ENCODE measurements around the gene RPL18A.

RPL18A gene
- 352 to 746 (median 583) reads per million in 9 experiments for total RNA-seq

DNA sequence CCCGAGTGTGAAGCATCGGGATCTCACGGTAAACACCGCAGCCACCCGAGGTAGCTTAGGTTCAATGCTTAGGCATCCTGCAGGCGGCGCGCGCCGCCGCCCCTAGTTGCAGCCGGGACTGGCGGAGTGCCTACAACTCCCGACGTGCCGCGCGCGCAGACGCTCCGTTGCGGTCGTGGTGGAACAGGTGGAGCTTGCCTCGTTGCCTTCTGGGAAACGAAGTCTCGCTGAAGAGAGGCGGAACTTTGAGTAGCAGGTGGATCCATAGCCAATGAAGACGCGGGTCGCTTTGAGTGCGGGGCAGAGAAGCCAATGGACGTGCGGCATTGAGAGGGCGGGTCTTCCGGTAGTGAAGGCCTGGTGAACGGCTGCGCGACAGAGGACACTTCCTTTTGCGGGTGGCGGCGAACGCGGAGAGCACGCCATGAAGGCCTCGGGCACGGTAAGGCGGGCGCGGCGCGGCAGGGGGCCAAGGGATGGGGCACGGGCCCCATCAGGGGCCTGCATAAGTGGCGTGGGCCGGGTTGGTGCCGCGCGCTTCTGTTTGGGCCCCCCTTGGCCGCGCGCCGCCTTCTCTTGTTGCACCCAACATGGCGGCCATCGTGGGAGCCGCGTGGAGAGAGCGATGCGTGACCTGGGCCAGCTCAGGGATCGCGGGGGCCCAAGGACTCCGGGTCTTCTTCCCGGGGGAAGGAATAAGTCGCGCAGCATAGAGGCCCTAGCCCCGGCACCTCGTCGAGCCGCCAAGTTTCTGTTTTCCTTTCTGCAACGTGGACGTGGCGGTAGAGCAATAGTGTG, at the start of gene RPL18A:
TSS of gene RPL18A (plus strand) at position 378 of the 798 bp plus-strand sequence. CDS start at position 425, 47 bp downstream.
- Mint-ChIP-seq H3K9me3 (no peaks in the 10 kb centered on the region), H3K4me3 (peak within 1 kb of the TSS; percentile 87 to 93), H3K36me3 (ENCODE audit: insufficient read depth) (peaks cover 54% of the 10 kb centered on the region), H3K4me1 (ENCODE audit: low read depth in 2 of 2) (peaks cover 26 to 33% of the 10 kb centered on the region in 2 donors), H3K27ac (peak within 1 kb of the TSS; percentile 89 to 92), H3K27me3 (no peaks in the 10 kb centered on the region)
- peak; percentile 95 to 97 (median 96) for DNase-seq
- ATAC-seq (replicated peaks) = peak; percentile 95

DNA sequence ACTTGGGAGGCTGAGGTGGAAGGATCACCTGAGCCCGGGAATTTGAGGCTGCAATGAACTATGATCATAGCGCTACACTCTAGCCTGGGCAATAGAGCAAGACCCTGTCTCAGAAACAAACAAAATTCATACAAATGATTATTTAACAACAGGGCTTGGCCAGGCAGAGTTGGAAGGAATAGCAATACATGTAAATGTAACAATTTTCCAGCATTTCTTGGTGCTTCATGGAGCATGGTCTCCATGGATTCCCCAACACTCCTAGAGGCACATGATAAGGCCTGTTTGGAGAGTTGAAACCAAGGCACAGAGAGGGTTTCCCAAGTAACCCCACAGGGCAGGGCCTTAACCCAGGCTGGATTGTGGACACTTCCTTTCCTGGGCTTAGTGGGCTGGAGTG, 48.6 kb upstream of the RPL18A start:
- no peak overlapping the region for H3K4me3 Mint-ChIP-seq
- no peak overlapping the region for H3K27ac Mint-ChIP-seq
- peaks cover 4% of the 10 kb centered on the region for H3K36me3 Mint-ChIP-seq (ENCODE audit: insufficient read depth)
- no peak for ATAC-seq (replicated peaks)
- no peak for DNase-seq
- peaks cover 8 to 10% of the 10 kb centered on the region in 2 donors for H3K4me1 Mint-ChIP-seq (ENCODE audit: low read depth in 2 of 2)
- no peaks in the 10 kb centered on the region for H3K9me3 Mint-ChIP-seq
- no peaks in the 10 kb centered on the region for H3K27me3 Mint-ChIP-seq

DNA sequence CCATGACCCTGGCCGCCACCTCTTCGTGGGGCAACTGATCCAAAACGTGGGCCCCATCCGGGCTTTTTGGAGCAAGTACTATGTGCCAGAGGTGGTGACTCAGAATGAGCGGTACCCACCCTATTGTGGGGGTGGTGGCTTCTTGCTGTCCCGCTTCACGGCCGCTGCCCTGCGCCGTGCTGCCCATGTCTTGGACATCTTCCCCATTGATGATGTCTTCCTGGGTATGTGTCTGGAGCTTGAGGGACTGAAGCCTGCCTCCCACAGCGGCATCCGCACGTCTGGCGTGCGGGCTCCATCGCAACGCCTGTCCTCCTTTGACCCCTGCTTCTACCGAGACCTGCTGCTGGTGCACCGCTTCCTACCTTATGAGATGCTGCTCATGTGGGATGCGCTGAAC, 48.0 kb upstream of the RPL18A start:
- Mint-ChIP-seq H3K4me3 (no peak overlapping the region), H3K27me3 (no peaks in the 10 kb centered on the region), H3K36me3 (ENCODE audit: insufficient read depth) (peaks cover 4% of the 10 kb centered on the region), H3K4me1 (ENCODE audit: low read depth in 2 of 2) (peaks cover 8 to 10% of the 10 kb centered on the region in 2 donors), H3K9me3 (no peaks in the 10 kb centered on the region), H3K27ac (no peak overlapping the region)
- DNase-seq (no peak), ATAC-seq (replicated peaks) (no peak)

- H3K4me1 Mint-ChIP-seq (ENCODE audit: low read depth in 2 of 2) = peaks cover 7 to 9% of the 10 kb centered on the region in 2 donors
- ATAC-seq (replicated peaks) (no peak), DNase-seq (no peak)
- H3K27me3 Mint-ChIP-seq = no peaks in the 10 kb centered on the region
- peaks cover 4% of the 10 kb centered on the region for H3K36me3 Mint-ChIP-seq (ENCODE audit: insufficient read depth)
- H3K4me3 Mint-ChIP-seq = no peak overlapping the region
- H3K27ac Mint-ChIP-seq = no peak overlapping the region
- H3K9me3 Mint-ChIP-seq = no peaks in the 10 kb centered on the region
Observed at GRCh38 chr19:17812099-17812498, 47.6 kb upstream of the RPL18A start.

DNA sequence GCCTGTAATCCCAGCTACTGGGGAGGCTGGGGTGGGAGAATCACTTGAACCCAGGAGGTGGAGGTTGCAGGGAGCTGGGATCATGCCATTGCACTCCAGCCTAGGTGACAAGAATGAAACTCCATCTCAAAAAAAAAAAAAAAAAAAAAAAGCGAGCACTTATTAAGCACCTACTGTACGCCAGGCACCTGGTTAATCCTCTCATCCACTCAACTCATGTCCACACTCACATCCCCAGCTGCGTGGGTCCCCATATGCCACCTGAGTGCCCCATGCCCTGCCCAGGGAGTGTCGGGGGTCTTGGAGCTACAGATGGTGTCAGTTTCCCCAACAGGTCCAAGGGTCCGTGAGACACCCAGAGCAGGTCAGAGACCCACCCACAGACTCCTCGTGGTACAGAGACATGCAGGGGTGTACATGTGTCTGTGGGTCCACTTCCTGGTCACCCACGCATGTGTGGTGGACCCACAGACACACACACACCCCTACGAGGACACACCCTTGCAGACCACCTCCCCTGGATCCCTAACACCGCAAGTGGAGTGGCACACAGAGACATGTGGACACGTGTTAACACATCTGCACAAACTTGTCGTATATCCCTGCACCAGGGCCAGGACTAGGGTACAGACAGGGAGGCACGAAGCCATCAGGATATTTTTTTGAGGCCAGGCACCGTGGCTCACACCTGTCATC, 41.9 kb upstream of the RPL18A start:
- Mint-ChIP-seq H3K27ac (no peak overlapping the region), H3K4me3 (no peak overlapping the region), H3K36me3 (ENCODE audit: insufficient read depth) (peaks cover 7% of the 10 kb centered on the region), H3K9me3 (no peaks in the 10 kb centered on the region), H3K27me3 (no peaks in the 10 kb centered on the region), H3K4me1 (ENCODE audit: low read depth in 2 of 2) (no peaks in the 10 kb centered on the region)
- ATAC-seq (replicated peaks) (no peak), DNase-seq (no peak)

DNA sequence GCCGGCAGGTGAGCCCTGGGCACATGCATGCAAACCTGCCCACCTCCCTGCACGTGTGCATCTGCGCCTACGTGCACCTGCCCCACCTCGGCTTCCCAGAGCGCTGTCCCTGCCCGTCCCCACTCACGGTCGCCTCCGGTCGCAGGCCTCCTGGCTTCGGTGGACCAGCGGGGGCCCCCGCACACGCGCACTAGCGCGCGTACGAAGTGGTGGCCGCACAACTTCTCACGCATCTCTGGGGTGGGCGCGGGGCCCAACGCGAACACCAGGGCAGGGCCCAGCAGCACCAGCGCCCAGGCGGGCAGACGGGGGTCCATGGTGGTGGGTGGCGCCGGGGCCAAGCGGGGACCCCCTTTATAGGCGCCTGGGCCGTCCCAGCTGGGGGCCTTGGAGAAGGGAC, 38.5 kb upstream of the RPL18A start, which contains the start of gene INSL3:
TSS of gene INSL3 (minus strand) at position 330 of the 400 bp plus-strand sequence. CDS start at position 317, 13 bp downstream.
- no peak within 1 kb of the TSS for H3K4me3 Mint-ChIP-seq
- no peaks in the 10 kb centered on the region for H3K9me3 Mint-ChIP-seq
- DNase-seq = no peak
- no peaks in the 10 kb centered on the region for H3K27me3 Mint-ChIP-seq
- peaks cover 0 to 4% of the 10 kb centered on the region in 2 donors for H3K4me1 Mint-ChIP-seq (ENCODE audit: low read depth in 2 of 2)
- ATAC-seq (replicated peaks) = no peak
- H3K27ac Mint-ChIP-seq = peak within 1 kb of the TSS in 1 of 2 donors; percentile 58
- peaks cover 13% of the 10 kb centered on the region for H3K36me3 Mint-ChIP-seq (ENCODE audit: insufficient read depth)

DNA sequence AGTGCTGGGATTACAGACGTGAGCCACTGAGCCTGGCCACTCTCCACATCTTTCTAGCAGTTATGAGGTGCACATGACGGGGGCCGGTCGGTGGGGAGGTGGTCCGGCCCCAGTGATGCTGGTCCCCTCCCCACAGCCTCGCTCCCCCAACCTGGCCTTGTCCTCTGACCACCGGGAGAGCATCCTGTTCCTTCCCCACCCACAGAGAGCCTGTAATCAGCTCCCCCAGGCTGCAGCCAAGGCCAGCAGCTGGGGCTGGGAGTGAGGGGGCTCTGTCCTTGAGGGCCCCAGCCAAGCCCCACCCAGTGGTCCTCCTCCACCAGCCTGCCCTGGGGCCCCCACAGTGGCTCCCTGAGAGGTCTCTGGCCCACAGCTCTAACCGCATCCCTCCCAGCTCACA, 35.4 kb upstream of the RPL18A start:
- DNase-seq (no peak), ATAC-seq (replicated peaks) (no peak)
- Mint-ChIP-seq H3K27me3 (no peaks in the 10 kb centered on the region), H3K4me1 (ENCODE audit: low read depth in 2 of 2) (peaks cover 4 to 5% of the 10 kb centered on the region in 2 donors), H3K4me3 (no peak overlapping the region), H3K27ac (peak overlapping the region; percentile 41 to 88), H3K36me3 (ENCODE audit: insufficient read depth) (peaks cover 35% of the 10 kb centered on the region), H3K9me3 (no peaks in the 10 kb centered on the region)

DNA sequence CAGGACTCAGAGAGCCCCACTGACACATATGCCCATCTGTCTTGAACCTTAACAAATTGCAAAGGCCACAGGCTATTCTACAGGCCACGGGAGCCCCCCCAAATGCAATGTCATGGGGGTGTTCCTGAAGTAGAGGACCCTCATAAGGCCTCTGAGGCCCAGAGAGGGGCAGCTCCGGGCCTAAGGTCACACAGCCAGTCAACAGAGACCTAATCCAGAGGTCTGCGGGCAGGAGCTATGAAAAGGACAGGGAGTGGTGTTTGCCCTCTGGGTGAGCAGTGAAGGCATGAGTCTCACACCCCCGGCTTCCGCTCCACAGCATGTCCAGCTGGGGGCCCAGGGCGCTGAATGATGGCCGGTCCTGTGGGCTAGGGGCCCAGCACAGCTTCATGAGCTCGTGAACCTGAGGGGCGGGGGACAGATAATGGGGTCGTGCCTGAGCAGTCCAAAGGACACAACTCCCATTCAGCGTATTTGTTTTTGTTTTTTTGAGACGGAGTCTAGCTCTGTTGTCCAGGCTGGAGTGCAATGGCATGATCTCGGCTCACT, 33.1 kb upstream of the RPL18A start:
- Mint-ChIP-seq H3K27ac (no peak overlapping the region), H3K4me3 (no peak overlapping the region), H3K9me3 (no peaks in the 10 kb centered on the region), H3K27me3 (no peaks in the 10 kb centered on the region), H3K36me3 (ENCODE audit: insufficient read depth) (peaks cover 46% of the 10 kb centered on the region), H3K4me1 (ENCODE audit: low read depth in 2 of 2) (peaks cover 4 to 10% of the 10 kb centered on the region in 2 donors)
- no peak for DNase-seq
- no peak for ATAC-seq (replicated peaks)

- Mint-ChIP-seq H3K4me1 (ENCODE audit: low read depth in 2 of 2) (peaks cover 4 to 10% of the 10 kb centered on the region in 2 donors), H3K9me3 (no peaks in the 10 kb centered on the region), H3K4me3 (no peak overlapping the region), H3K27me3 (no peaks in the 10 kb centered on the region), H3K36me3 (ENCODE audit: insufficient read depth) (peaks cover 65% of the 10 kb centered on the region), H3K27ac (peak overlapping the region; percentile 9 to 64)
- ATAC-seq (replicated peaks) (no peak), DNase-seq (no peak)
Observed at GRCh38 chr19:17829855-17830566, 29.7 kb upstream of the RPL18A start.

GRCh38 chr19:17830567-17831418, 28.9 kb upstream of the RPL18A start:
- ATAC-seq (replicated peaks) = peak; percentile 43
- H3K4me3 Mint-ChIP-seq = no peak overlapping the region
- peaks cover 63% of the 10 kb centered on the region for H3K36me3 Mint-ChIP-seq (ENCODE audit: insufficient read depth)
- H3K27me3 Mint-ChIP-seq = no peaks in the 10 kb centered on the region
- peak overlapping the region; percentile 9 to 64 for H3K27ac Mint-ChIP-seq
- no peak for DNase-seq
- H3K4me1 Mint-ChIP-seq (ENCODE audit: low read depth in 2 of 2) = peaks cover 12 to 16% of the 10 kb centered on the region in 2 donors
- H3K9me3 Mint-ChIP-seq = no peaks in the 10 kb centered on the region

DNA sequence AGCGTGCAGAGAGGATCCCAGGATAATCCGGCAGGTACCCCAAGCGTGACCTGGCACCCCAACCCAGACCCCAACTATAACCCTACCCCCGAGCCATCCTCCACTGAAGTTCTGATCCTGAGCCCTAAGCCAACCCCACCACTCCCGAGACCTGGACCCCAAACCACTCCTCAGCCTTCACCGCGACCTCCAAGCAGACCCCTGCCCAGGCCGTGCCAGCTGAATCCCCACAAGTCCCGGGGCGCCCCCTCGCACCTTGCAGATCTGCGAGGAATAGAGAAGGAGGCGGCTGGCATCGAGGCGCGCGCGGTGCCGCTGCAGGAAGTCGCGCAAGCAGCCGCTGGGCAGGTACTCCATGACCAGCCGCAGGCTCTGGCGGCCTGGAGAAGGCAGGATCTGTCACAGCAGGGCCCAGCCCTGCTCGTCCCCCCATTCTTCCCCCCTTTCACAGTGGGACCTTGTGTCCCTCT, 28.3 kb upstream of the RPL18A start:
- H3K36me3 Mint-ChIP-seq (ENCODE audit: insufficient read depth) = peaks cover 66% of the 10 kb centered on the region
- no peak for ATAC-seq (replicated peaks)
- H3K27ac Mint-ChIP-seq = no peak overlapping the region
- DNase-seq = no peak
- H3K4me1 Mint-ChIP-seq (ENCODE audit: low read depth in 2 of 2) = peaks cover 14 to 21% of the 10 kb centered on the region in 2 donors
- H3K9me3 Mint-ChIP-seq = no peaks in the 10 kb centered on the region
- H3K4me3 Mint-ChIP-seq = no peak overlapping the region
- H3K27me3 Mint-ChIP-seq = no peaks in the 10 kb centered on the region

DNA sequence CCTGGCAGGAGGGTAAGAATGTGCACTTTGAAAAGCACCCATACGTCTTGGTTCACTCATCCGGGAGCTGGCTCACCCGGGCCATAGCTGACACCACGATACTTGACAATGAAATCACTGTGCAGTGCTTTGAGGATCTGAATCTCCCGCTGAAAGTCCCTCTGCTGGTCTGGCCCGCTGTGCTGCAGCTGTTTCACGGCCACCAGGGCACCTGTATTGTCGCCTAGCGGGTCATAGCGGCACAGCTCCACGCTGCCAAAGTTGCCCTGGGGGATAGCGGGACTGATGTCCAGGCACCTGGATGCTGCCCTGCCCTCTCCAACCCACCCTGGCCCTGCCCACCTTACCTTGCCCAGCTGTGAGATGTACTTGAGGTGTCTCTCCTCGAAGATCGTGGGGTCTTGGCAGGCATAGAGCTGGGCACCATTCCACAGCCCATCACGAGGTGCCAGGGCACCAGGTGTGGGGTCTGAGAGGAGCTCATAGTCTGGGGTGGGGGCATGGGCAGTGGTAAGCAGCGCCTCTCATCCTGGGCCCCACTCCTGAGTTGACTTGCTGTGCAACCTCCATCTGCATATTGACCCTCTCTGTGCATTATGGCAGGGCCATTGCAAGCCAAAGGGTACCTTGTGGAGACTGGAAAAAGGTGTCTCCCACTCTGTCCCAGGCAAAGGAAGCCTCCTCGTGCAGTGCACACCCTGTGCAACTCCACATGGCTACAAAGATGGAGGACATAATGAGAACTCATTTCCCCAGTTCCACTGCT, 27.1 kb upstream of the RPL18A start:
- no peaks in the 10 kb centered on the region for H3K9me3 Mint-ChIP-seq
- peaks cover 66% of the 10 kb centered on the region for H3K36me3 Mint-ChIP-seq (ENCODE audit: insufficient read depth)
- H3K27ac Mint-ChIP-seq = peak overlapping the region; percentile 38 to 41
- peaks cover 17 to 24% of the 10 kb centered on the region in 2 donors for H3K4me1 Mint-ChIP-seq (ENCODE audit: low read depth in 2 of 2)
- no peak overlapping the region for H3K4me3 Mint-ChIP-seq
- no peak for ATAC-seq (replicated peaks)
- no peak for DNase-seq
- H3K27me3 Mint-ChIP-seq = no peaks in the 10 kb centered on the region

Data from effector memory CD8-positive, alpha-beta T cell (primary cell).